Ectodermal cell (in vitro differentiated cells): Measurements from ENCODE around the gene NOL4L.
A peak's percentile ranks its signal among the peaks of the same experiment; 100 is the strongest.

Source experiments
- H3K27ac ChIP-seq: 2 replicates; pipeline ENCODE4 v1.7.0; 2013; ENCODE audit warnings: mild to moderate bottlenecking, low read depth, low read length; ENCODE audit not compliant: insufficient read depth, poor library complexity, severe bottlenecking
- H3K27me3 ChIP-seq: 2 replicates; pipeline ENCODE4 v1.7.0; 2013; ENCODE audit warnings: mild to moderate bottlenecking, low read length; ENCODE audit not compliant: insufficient read depth, control insufficient read depth, poor library complexity, severe bottlenecking
- H3K36me3 ChIP-seq: one replicate; pipeline ENCODE4 v1.7.0; 2013; ENCODE audit warnings: low read length; ENCODE audit not compliant: control insufficient read depth, insufficient read depth
- H3K4me1 ChIP-seq: one replicate; pipeline ENCODE4 v1.7.0; 2013; ENCODE audit warnings: low read length; ENCODE audit not compliant: control insufficient read depth, insufficient read depth
- H3K4me3 ChIP-seq: 2 replicates; pipeline ENCODE4 v1.7.0; 2013; ENCODE audit warnings: low read depth, low read length, control low read depth; ENCODE audit not compliant: insufficient read depth
- H3K9me3 ChIP-seq: 2 replicates; pipeline ENCODE4 v1.7.0; 2013; ENCODE audit warnings: mild to moderate bottlenecking, low read length, moderate library complexity; ENCODE audit not compliant: control insufficient read depth
- WGBS, 2 experiments: methylation state at CpG; one replicate each; pipeline ENCODE4 v1.1.7; 2013; ENCODE audit warnings: missing lambda C conversion rate in 2 of 2; 5-methylcytosine and 5-hydroxymethylcytosine counted together

The NOL4L gene

GRCh38 chr20:32541323-32542258, 43.5 kb downstream of the NOL4L start:
- Histone ChIP-seq H3K4me1 (peaks cover 30% of the 10 kb centered on the region), H3K36me3 (no peaks in the 10 kb centered on the region), H3K27ac (peak overlapping the region; percentile 60), H3K9me3 (no peaks in the 10 kb centered on the region), H3K27me3 (peaks cover 27% of the 10 kb centered on the region), H3K4me3 (no peak overlapping the region)
- WGBS, 2 experiments, result 76 to 79% methylated on average over 21 of the region's 21 CpGs

GRCh38 chr20:32539817-32540675, 45.1 kb downstream of the NOL4L start:
- Histone ChIP-seq H3K4me1 (peaks cover 36% of the 10 kb centered on the region), H3K4me3 (no peak overlapping the region), H3K27ac (no peak overlapping the region), H3K27me3 (peaks cover 33% of the 10 kb centered on the region), H3K36me3 (no peaks in the 10 kb centered on the region), H3K9me3 (no peaks in the 10 kb centered on the region)
- 90 to 91% methylated on average over 13 of the region's 13 CpGs for WGBS, 2 experiments

- Histone ChIP-seq H3K27ac (no peak overlapping the region), H3K4me1 (peaks cover 39% of the 10 kb centered on the region), H3K36me3 (no peaks in the 10 kb centered on the region), H3K27me3 (peaks cover 33% of the 10 kb centered on the region), H3K4me3 (no peak overlapping the region), H3K9me3 (no peaks in the 10 kb centered on the region)
- 81 to 82% methylated on average over 13 of the region's 13 CpGs for WGBS, 2 experiments
Observed at GRCh38 chr20:32539026-32539816, 45.9 kb downstream of the NOL4L start.

- WGBS, 2 experiments, result 29 to 33% methylated on average over 16 of the region's 16 CpGs
- Histone ChIP-seq H3K4me3 (no peak overlapping the region), H3K9me3 (no peaks in the 10 kb centered on the region), H3K27me3 (peaks cover 33% of the 10 kb centered on the region), H3K4me1 (peaks cover 41% of the 10 kb centered on the region), H3K36me3 (no peaks in the 10 kb centered on the region), H3K27ac (no peak overlapping the region)
Observed at GRCh38 chr20:32538526-32538939, 46.6 kb downstream of the NOL4L start.

- H3K27ac ChIP-seq, result no peak overlapping the region
- H3K27me3 ChIP-seq, result peaks cover 33% of the 10 kb centered on the region
- peaks cover 41% of the 10 kb centered on the region for H3K4me1 ChIP-seq
- H3K4me3 ChIP-seq, result no peak overlapping the region
- no peaks in the 10 kb centered on the region for H3K36me3 ChIP-seq
- WGBS, 2 experiments, result 65 to 73% methylated on average over 15 to 17 of the region's 18 CpGs
- H3K9me3 ChIP-seq, result no peaks in the 10 kb centered on the region
Observed at GRCh38 chr20:32537657-32538525, 47.2 kb downstream of the NOL4L start.

GRCh38 chr20:32536851-32537656, 48.1 kb downstream of the NOL4L start:
- Histone ChIP-seq H3K36me3 (no peaks in the 10 kb centered on the region), H3K4me3 (peak overlapping the region; percentile 32), H3K4me1 (peaks cover 41% of the 10 kb centered on the region), H3K9me3 (no peaks in the 10 kb centered on the region), H3K27me3 (peaks cover 33% of the 10 kb centered on the region), H3K27ac (no peak overlapping the region)
- 10% methylated on average over 62 of the region's 62 CpGs for WGBS, 2 experiments

- no peaks in the 10 kb centered on the region for H3K36me3 ChIP-seq
- peak overlapping the region; percentile 43 for H3K4me3 ChIP-seq
- 2 to 3% methylated on average over 64 to 68 of the region's 68 CpGs for WGBS, 2 experiments
Observed at GRCh38 chr20:32535953-32536823, 48.9 kb downstream of the NOL4L start.

GRCh38 chr20:32535316-32535952, 49.7 kb downstream of the NOL4L start:
- Histone ChIP-seq H3K27ac (no peak overlapping the region), H3K9me3 (no peaks in the 10 kb centered on the region), H3K4me1 (peaks cover 32% of the 10 kb centered on the region), H3K36me3 (no peaks in the 10 kb centered on the region), H3K4me3 (no peak overlapping the region), H3K27me3 (peaks cover 33% of the 10 kb centered on the region)
- 66 to 68% methylated on average over 18 of the region's 18 CpGs for WGBS, 2 experiments

More at GRCh38 chr20:32535953-32536823, 48.9 kb downstream of the NOL4L start:
- H3K4me1 ChIP-seq, result peaks cover 32% of the 10 kb centered on the region
- H3K27ac ChIP-seq, result no peak overlapping the region
- peaks cover 33% of the 10 kb centered on the region for H3K27me3 ChIP-seq
- H3K9me3 ChIP-seq, result no peaks in the 10 kb centered on the region
